ENCODE results near the gene ECE1. TPM values are rescaled to one million over a fixed set of nuclear protein-coding genes. Genes with fewer than 3 reads are reported as not detected.

Gene ECE1
- total and polyA plus RNA-seq, 2 of the 13 experiments (the other 11 are each of a cell fraction or from before 2014, with no cell fraction given) = 13.5 to 21.2 TPM

- TF ChIP-seq CCDC6 (CRISPR knock-in tag; IDR thresholded peaks at IDR 0.05) = no peak
- TF ChIP-seq ETV5 (CRISPR knock-in tag; IDR thresholded peaks at IDR 0.05; ENCODE audit: borderline replicate concordance) = peak; percentile 43; the same call in 1 of the 2 replicates
- peak; percentile 37; the same call in 1 of the 2 replicates for TF ChIP-seq MAX (IDR thresholded peaks at IDR 0.05)
- TF ChIP-seq ZNF484 (CRISPR knock-in tag; IDR thresholded peaks at IDR 0.05; ENCODE audit: borderline replicate concordance, low read depth) = no peak
- TF ChIP-seq ZC3H4 (CRISPR knock-in tag; IDR thresholded peaks at IDR 0.05; ENCODE audit: borderline replicate concordance) = no peak
- no peak for TF ChIP-seq E2F2 (CRISPR knock-in tag; IDR thresholded peaks at IDR 0.05; ENCODE audit: borderline replicate concordance)
- no peak for TF ChIP-seq JDP2 (CRISPR knock-in tag; IDR thresholded peaks at IDR 0.05; ENCODE audit: borderline replicate concordance)
- TF ChIP-seq ZNF513 (CRISPR knock-in tag; conservative IDR thresholded peaks at IDR 0.05) = no peak
- no peak for TF ChIP-seq PREB (CRISPR knock-in tag; IDR thresholded peaks at IDR 0.05)
- TF ChIP-seq ZNF737 (CRISPR knock-in tag; IDR thresholded peaks at IDR 0.05; ENCODE audit: borderline replicate concordance) = no peak
- TF ChIP-seq ZNF414 (CRISPR knock-in tag; IDR thresholded peaks at IDR 0.05) = no peak
- no peak for TF ChIP-seq SAFB2 (CRISPR knock-in tag; IDR thresholded peaks at IDR 0.05; ENCODE audit: borderline replicate concordance, low read depth)
- TF ChIP-seq TEAD2 (CRISPR knock-in tag; IDR thresholded peaks at IDR 0.05) = no peak; the same call in 1 of the 2 replicates
- no peak for TF ChIP-seq ZNF563 (CRISPR knock-in tag; IDR thresholded peaks at IDR 0.05)
- TF ChIP-seq ZNF850 (CRISPR knock-in tag; conservative IDR thresholded peaks at IDR 0.05) = no peak
- TF ChIP-seq FOXP4 (CRISPR knock-in tag; IDR thresholded peaks at IDR 0.05) = peak; percentile 90
- no peak for TF ChIP-seq ZNF101 (CRISPR knock-in tag; IDR thresholded peaks at IDR 0.05; ENCODE audit: borderline replicate concordance, low read depth)
- TF ChIP-seq HNRNPK (IDR thresholded peaks at IDR 0.05; ENCODE audit: low read depth, low read length, poor library complexity, severe bottlenecking) = no peak
- TF ChIP-seq HHEX (CRISPR knock-in tag; IDR thresholded peaks at IDR 0.05) = 0 out of 2 replicates have a peak, but pooled peaks have one; percentile 30
- TF ChIP-seq ZFP41 (CRISPR knock-in tag; IDR thresholded peaks at IDR 0.05; ENCODE audit: borderline replicate concordance) = no peak
- TF ChIP-seq SMAD1 (CRISPR knock-in tag; IDR thresholded peaks at IDR 0.05; ENCODE audit: borderline replicate concordance, low read depth) = no peak
These were observed 20.7 kb downstream of the ECE1 start (continued) for GRCh38 chr1:21269461-21270085.

All from HepG2 (cell line).